ENCODE measurements around the gene QSOX2. TPM values are rescaled to one million over a fixed set of nuclear protein-coding genes. Genes with fewer than 3 reads are reported as not detected.

Gene QSOX2
- total and polyA plus RNA-seq, 4 donors = 4.9 to 12.2 (median 10.3) TPM

DNA sequence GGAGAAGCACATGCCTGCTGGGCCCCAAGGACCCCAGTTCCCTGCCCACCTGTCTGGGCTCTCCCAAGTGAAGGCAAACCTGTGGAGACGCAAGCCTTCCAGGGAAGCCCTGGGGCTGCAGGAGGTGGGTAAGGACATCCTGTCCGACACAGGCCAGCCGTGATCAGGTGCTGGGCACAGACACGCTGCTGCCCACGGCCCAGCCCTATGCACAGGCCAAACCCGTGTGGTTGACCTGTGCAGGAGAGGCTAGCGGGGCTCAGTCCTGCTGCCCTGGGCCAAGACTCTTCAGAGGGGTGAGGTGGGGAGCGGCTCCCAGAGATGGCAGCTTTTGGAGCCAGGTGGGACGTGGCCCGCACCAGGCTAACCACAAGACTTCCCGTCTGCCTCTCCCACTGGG is 55.0 kb downstream of the QSOX2 start:
- H3K27me3 ChIP-seq (ENCODE audit: control insufficient read depth in 3 of 3, insufficient read depth in 3 of 3, low read length in 2 of 3) = peaks cover 35 to 57% (median 38%) of the 10 kb centered on the region in 3 donors
- ATAC-seq (ENCODE audit: insufficient read depth, low FRiP score) (no peak), DNase-seq (no peak)
- peaks cover 0 to 8% (median 0%) of the 10 kb centered on the region in 5 donors for H3K4me1 ChIP-seq (ENCODE audit: control insufficient read depth in 5 of 5, insufficient read depth in 5 of 5, low read length in 5 of 5)
- TF ChIP-seq, protein P1, sequence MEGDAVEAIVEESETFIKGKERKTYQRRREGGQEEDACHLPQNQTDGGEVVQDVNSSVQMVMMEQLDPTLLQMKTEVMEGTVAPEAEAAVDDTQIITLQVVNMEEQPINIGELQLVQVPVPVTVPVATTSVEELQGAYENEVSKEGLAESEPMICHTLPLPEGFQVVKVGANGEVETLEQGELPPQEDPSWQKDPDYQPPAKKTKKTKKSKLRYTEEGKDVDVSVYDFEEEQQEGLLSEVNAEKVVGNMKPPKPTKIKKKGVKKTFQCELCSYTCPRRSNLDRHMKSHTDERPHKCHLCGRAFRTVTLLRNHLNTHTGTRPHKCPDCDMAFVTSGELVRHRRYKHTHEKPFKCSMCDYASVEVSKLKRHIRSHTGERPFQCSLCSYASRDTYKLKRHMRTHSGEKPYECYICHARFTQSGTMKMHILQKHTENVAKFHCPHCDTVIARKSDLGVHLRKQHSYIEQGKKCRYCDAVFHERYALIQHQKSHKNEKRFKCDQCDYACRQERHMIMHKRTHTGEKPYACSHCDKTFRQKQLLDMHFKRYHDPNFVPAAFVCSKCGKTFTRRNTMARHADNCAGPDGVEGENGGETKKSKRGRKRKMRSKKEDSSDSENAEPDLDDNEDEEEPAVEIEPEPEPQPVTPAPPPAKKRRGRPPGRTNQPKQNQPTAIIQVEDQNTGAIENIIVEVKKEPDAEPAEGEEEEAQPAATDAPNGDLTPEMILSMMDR (IDR thresholded peaks at IDR 0.05; ENCODE audit: control extremely low read depth, extremely low read depth) = no peak
- H3K27ac ChIP-seq (ENCODE audit: low read depth in 1 of 2, low read length in 1 of 2) = no peak overlapping the region
- 58 to 62% methylated on average over 11 of the region's 11 CpGs for WGBS, 2 donors
- H3K9me3 ChIP-seq (ENCODE audit: control insufficient read depth in 4 of 4, insufficient read depth in 3 of 4, low read length in 3 of 4) = peaks cover 0 to 6% (median 0%) of the 10 kb centered on the region in 4 donors
- no peak overlapping the region for H3K9ac ChIP-seq (ENCODE audit: insufficient read depth in 1 of 2, low read length in 2 of 2)
- H3K4me3 ChIP-seq = no peak overlapping the region
- H3K36me3 ChIP-seq (ENCODE audit: control insufficient read depth in 4 of 4, insufficient read depth in 4 of 4, low read length in 4 of 4) = no peaks in the 10 kb centered on the region

DNA sequence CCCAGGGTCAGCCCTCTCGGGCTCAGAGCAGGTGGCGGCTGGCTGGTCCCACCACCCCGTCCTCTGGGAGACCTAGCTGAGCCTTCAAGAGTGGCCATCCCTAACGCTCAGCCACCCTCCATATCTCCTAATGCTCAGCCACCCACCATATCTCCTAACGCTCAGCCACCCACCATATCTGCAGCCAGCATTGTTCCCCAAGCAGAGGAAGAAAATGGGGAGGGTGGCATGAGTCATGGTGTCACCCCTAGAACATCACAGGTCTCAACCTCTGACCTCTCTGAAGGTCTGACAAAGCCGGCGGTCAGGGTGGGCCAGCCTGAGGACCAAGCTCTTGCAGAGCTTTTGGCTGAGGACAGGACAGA is 55.4 kb downstream of the QSOX2 start:
- ATAC-seq (ENCODE audit: insufficient read depth, low FRiP score) (no peak), DNase-seq (no peak)
- Histone ChIP-seq H3K4me1 (ENCODE audit: control insufficient read depth in 5 of 5, insufficient read depth in 5 of 5, low read length in 5 of 5) (peaks cover 0 to 8% (median 0%) of the 10 kb centered on the region in 5 donors), H3K36me3 (ENCODE audit: control insufficient read depth in 4 of 4, insufficient read depth in 4 of 4, low read length in 4 of 4) (no peaks in the 10 kb centered on the region), H3K27ac (ENCODE audit: low read depth in 1 of 2, low read length in 1 of 2) (no peak overlapping the region), H3K27me3 (ENCODE audit: control insufficient read depth in 3 of 3, insufficient read depth in 3 of 3, low read length in 2 of 3) (peaks cover 35 to 57% (median 36%) of the 10 kb centered on the region in 3 donors), H3K9ac (ENCODE audit: insufficient read depth in 1 of 2, low read length in 2 of 2) (no peak overlapping the region), H3K9me3 (ENCODE audit: control insufficient read depth in 4 of 4, insufficient read depth in 3 of 4, low read length in 3 of 4) (peaks cover 0 to 6% (median 0%) of the 10 kb centered on the region in 4 donors), H3K4me3 (no peak overlapping the region)
- TF ChIP-seq, protein P1 (IDR thresholded peaks at IDR 0.05; ENCODE audit: control extremely low read depth, extremely low read depth) = no peak
- 62 to 77% methylated on average over 7 of the region's 7 CpGs for WGBS, 2 donors

DNA sequence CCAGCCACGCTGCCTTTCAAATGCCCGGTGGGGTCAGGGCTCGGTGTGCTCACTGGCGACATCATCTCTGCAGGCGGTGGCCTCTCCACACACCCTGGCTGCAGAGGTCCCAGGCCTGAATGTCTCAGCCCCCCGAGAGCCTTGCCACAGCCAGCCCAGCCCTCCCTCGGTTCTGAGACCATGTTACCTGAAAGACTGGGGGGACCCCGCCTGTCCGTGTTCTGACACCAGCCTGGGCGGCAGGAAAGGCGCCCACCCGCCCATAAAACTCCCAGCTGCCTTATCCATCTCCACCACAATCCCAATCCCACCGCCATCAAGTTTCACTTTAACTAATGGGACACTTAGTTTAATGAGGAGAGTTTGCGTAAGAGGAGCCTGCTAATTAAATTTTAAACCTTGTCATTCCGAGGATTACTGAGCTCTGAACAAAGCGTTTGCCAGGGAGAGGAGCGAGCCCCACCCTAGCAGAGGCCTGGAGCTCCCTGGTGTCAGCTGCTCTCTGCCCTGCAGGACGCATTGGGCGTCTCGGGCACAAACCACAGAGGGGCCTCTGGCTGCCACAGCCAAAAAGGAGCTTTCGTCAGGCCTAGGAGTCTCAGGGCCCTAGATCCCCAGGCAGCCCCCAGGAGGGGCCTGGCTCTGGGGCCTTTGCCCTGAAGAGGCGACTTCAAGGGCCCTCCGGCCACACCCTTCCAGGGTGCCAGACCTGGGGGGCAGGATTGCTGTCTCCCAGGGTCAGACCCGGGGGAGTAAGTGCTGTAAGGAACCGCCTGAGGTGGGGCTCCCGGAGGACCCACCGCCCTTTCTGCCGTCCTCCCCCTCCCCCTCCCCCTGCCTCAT is 56.0 kb downstream of the QSOX2 start:
- H3K4me1 ChIP-seq (ENCODE audit: control insufficient read depth in 5 of 5, insufficient read depth in 5 of 5, low read length in 5 of 5) = peaks cover 0 to 8% (median 0%) of the 10 kb centered on the region in 5 donors
- DNase-seq (no peak), ATAC-seq (ENCODE audit: insufficient read depth, low FRiP score) (no peak)
- 40 to 51% methylated on average over 28 of the region's 28 CpGs for WGBS, 2 donors
- no peak overlapping the region for H3K27ac ChIP-seq (ENCODE audit: low read depth in 1 of 2, low read length in 1 of 2)
- TF ChIP-seq, protein P1 (IDR thresholded peaks at IDR 0.05; ENCODE audit: control extremely low read depth, extremely low read depth) = no peak
- no peaks in the 10 kb centered on the region for H3K36me3 ChIP-seq (ENCODE audit: control insufficient read depth in 4 of 4, insufficient read depth in 4 of 4, low read length in 4 of 4)
- peaks cover 0 to 6% (median 0%) of the 10 kb centered on the region in 4 donors for H3K9me3 ChIP-seq (ENCODE audit: control insufficient read depth in 4 of 4, insufficient read depth in 3 of 4, low read length in 3 of 4)
- no peak overlapping the region for H3K4me3 ChIP-seq
- H3K27me3 ChIP-seq (ENCODE audit: control insufficient read depth in 3 of 3, insufficient read depth in 3 of 3, low read length in 2 of 3) = peaks cover 34 to 53% (median 36%) of the 10 kb centered on the region in 3 donors
- H3K9ac ChIP-seq (ENCODE audit: insufficient read depth in 1 of 2, low read length in 2 of 2) = no peak overlapping the region
